ENCODE data around the gene PBX3. TPM values are rescaled to one million over a fixed set of nuclear protein-coding genes. Genes with fewer than 3 reads are reported as not detected.

The PBX3 gene
- polyA plus RNA-seq, 5 donors = 36.5 to 47.7 (median 44.4) TPM

Other genes starting within 250 kb of the PBX3 start
- 10 to 100 TPM; 55.7 to 66.6 (median 60.1) TPM for gene MAPKAP1, start 40.2 kb upstream of the PBX3 start, polyA plus RNA-seq (ENCODE audit: insufficient read depth in 1 of 5, insufficient read length in 5 of 5, low replicate concordance in 1 of 5)

All from right lung (tissue), 5 donors.